GM18499 (cell line): ENCODE measurements around the gene ZC3H11A.
"Not testable (repeated sequence)": the region's sequence is repeated elsewhere in the genome, so short reads cannot be mapped to it uniquely, and the experiment has no call there.

Experiments
- ATAC-seq: cut with Tn5 transposase; IDR thresholded peaks from one replicate; pipeline ENCODE4 v1.9.1; 2021; ENCODE audit warnings: moderate number of reproducible peaks; ENCODE audit not compliant: insufficient read depth, unreplicated experiment

Gene ZC3H11A

GRCh38 chr1:203795441-203796235, at the start of gene ZC3H11A, which contains the start of gene ZBED6:
Gene ZC3H11A, plus strand, starts transcription at chr1:203795623. Its CDS starts 21,448 bp downstream, at chr1:203817071.
Gene ZBED6, plus strand, starts transcription at chr1:203795623. Its CDS starts 1,900 bp downstream, at chr1:203797523.
- peak; percentile 96 for ATAC-seq

GRCh38 chr1:203746281-203746680, 49.1 kb upstream of the ZC3H11A start:
- ATAC-seq: no peak

GRCh38 chr1:203751051-203751450, 44.4 kb upstream of the ZC3H11A start:
- no peak for ATAC-seq

GRCh38 chr1:203751618-203752361, 43.6 kb upstream of the ZC3H11A start:
- not testable (repeated sequence) for ATAC-seq

- ATAC-seq: no peak
Observed at GRCh38 chr1:203754455-203754864, 41.0 kb upstream of the ZC3H11A start.

- no peak for ATAC-seq
Observed at GRCh38 chr1:203756036-203756435, 39.4 kb upstream of the ZC3H11A start.

- not testable (repeated sequence) for ATAC-seq
Observed at GRCh38 chr1:203758749-203759148, 36.7 kb upstream of the ZC3H11A start.

- no peak for ATAC-seq
Observed at GRCh38 chr1:203760506-203760905, 34.9 kb upstream of the ZC3H11A start.

- not testable (repeated sequence) for ATAC-seq
Observed at GRCh38 chr1:203761958-203762357, 33.5 kb upstream of the ZC3H11A start.

- ATAC-seq: no peak
Observed at GRCh38 chr1:203763505-203763904, 31.9 kb upstream of the ZC3H11A start.

- ATAC-seq: no peak
Observed at GRCh38 chr1:203764105-203765028, 31.1 kb upstream of the ZC3H11A start.

- peak; percentile 50 for ATAC-seq
Observed at GRCh38 chr1:203765029-203765837, 30.2 kb upstream of the ZC3H11A start, which contains the start of gene LAX1. Gene LAX1, plus strand, starts transcription at chr1:203765183. Its CDS starts 383 bp downstream, at chr1:203765566.

- ATAC-seq: no peak
Observed at GRCh38 chr1:203768256-203768655, 27.2 kb upstream of the ZC3H11A start.

GRCh38 chr1:203769505-203770343, 25.7 kb upstream of the ZC3H11A start:
- no peak for ATAC-seq

- ATAC-seq: no peak
Observed at GRCh38 chr1:203771901-203772301, 23.5 kb upstream of the ZC3H11A start.

GRCh38 chr1:203772836-203773235, 22.6 kb upstream of the ZC3H11A start:
- ATAC-seq: no peak

- no peak for ATAC-seq
Observed at GRCh38 chr1:203776636-203777035, 18.8 kb upstream of the ZC3H11A start.

GRCh38 chr1:203777596-203777995, 17.8 kb upstream of the ZC3H11A start:
- ATAC-seq: no peak
